Transverse colon (tissue), 4 donors: Measurements from ENCODE around the gene LTK. TPM values are rescaled to one million over a fixed set of nuclear protein-coding genes. Genes with fewer than 3 reads are reported as not detected.

Experiments
- DNase-seq: peaks from one replicate; pipeline ENCODE4 v3.0.0-alpha.2; 2019
- H3K27ac ChIP-seq, 4 donors: fragments of 200-600 bp; sonication (generic); 2 replicates each; pipeline ENCODE4 v1.5.1; 2016 to 2018; ENCODE audit warnings: inconsistent platforms in 4 of 4
- H3K27me3 ChIP-seq: fragments of 200-600 bp; sonication (generic); 2 replicates; pipeline ENCODE4 v1.5.1; 2017; ENCODE audit warnings: inconsistent platforms
- H3K36me3 ChIP-seq, 4 donors: fragments of 200-600 bp; sonication (generic); 2 replicates each; pipeline ENCODE4 v1.5.1; 2017 to 2019; ENCODE audit warnings: inconsistent platforms in 4 of 4
- H3K4me1 ChIP-seq, 4 donors: fragments of 200-600 bp; sonication (generic); 2 replicates each; pipeline ENCODE4 v1.5.1; 2017 to 2020; ENCODE audit warnings: inconsistent platforms in 4 of 4
- H3K4me3 ChIP-seq, 4 donors: fragments of 200-600 bp; sonication (generic); 1 replicate in 1 of 4; 2 replicates in 3 of 4; pipeline versions ENCODE4 v1.5.1 to v1.6.1; 2017 to 2019; ENCODE audit warnings: inconsistent platforms in 4 of 4
- H3K9me3 ChIP-seq, 2 donors: fragments of 200-600 bp; sonication (generic); 2 replicates each; pipeline ENCODE4 v1.5.1; 2017 to 2019; ENCODE audit warnings: inconsistent platforms in 2 of 2
- CTCF ChIP-seq, 5 experiments: fragments of 200-600 bp in 3 of 5; fragments of 450-650 bp in 2 of 5; sonication (generic) in 3 of 5; IDR thresholded peaks; 1 replicate in 2 of 5; 2 replicates in 3 of 5; pipeline ENCODE4 v1.5.1; 2016 to 2017; ENCODE audit warnings: antibody characterized with exemption in 5 of 5, inconsistent platforms in 3 of 5, mild to moderate bottlenecking in 2 of 5, moderate library complexity in 1 of 5
- EP300 ChIP-seq: sonication (generic); formaldehyde crosslinking; IDR thresholded peaks from one replicate; pipeline ENCODE4 v1.6.1; 2017; ENCODE audit warnings: antibody characterized with exemption, low read depth
- POLR2A ChIP-seq: fragments of 450-650 bp; IDR thresholded peaks from one replicate; pipeline ENCODE4 v1.6.1; 2016; ENCODE audit warnings: antibody characterized with exemption, mild to moderate bottlenecking, moderate library complexity
- POLR2AphosphoS5 ChIP-seq, 3 donors: sonication (generic); formaldehyde crosslinking; IDR thresholded peaks; one replicate each; pipeline ENCODE4 v1.6.1; 2016; ENCODE audit warnings: antibody characterized with exemption in 3 of 3
- WGBS, 2 donors: methylation state at CpG; one replicate each; pipeline ENCODE4 v1.1.5; 2018; ENCODE audit warnings: low coverage in 1 of 2; 5-methylcytosine and 5-hydroxymethylcytosine counted together
- in situ Hi-C, 4 donors: fragments of 200-750 bp; cut with MboI; loops; one replicate each; pipeline versions ENCODE4 v1.15.0 to v1.15.1; 2017; ENCODE audit warnings: low sequenced_read_pairs in 3 of 4, low pct_ligation_motif_present in 1 of 4, low pct_unique_long_range_greater_than_20kb in 1 of 4
- intact Hi-C: fragments of 100-400 bp; cut with DNase I; formaldehyde crosslinking; loops from one replicate; pipeline ENCODE4 v1.15.1; 2023; ENCODE audit warnings: low total_unique reads
- total RNA-seq, 4 donors: library from RNA; depleted of rRNA; stranded (reverse); fragments of >200 nt; gene quantifications; one replicate each; pipeline ENCODE4 v1.1.0, GENCODE V29; 2016

Gene LTK
- total RNA-seq, 4 donors from 2014 or later = 0.40 to 15.0 (median 11.6) TPM

GRCh38 chr15:41480396-41481140 lies 33.1 kb downstream of the LTK start:
- Histone ChIP-seq H3K36me3 (peaks cover 0 to 50% (median 24%) of the 10 kb centered on the region in 4 donors), H3K4me1 (peaks cover 0 to 33% (median 19%) of the 10 kb centered on the region in 4 donors), H3K4me3 (no peak overlapping the region), H3K9me3 (no peaks in the 10 kb centered on the region), H3K27me3 (no peaks in the 10 kb centered on the region), H3K27ac (no peak overlapping the region)
- in situ Hi-C loops (no loop called here), intact Hi-C loops (no loop called here)
- DNase-seq = no peak
- WGBS, 2 donors = 96 to 99% methylated on average over 7 to 12 of the region's 12 CpGs
- TF ChIP-seq EP300 = no peak
- no peak for TF ChIP-seq CTCF (IDR thresholded peaks at IDR 0.05)
- TF ChIP-seq POLR2A = no peak
- TF ChIP-seq POLR2AphosphoS5 (IDR thresholded peaks at IDR 0.05) = no peak

- H3K9me3 ChIP-seq = no peaks in the 10 kb centered on the region
- 91 to 96% methylated on average over 5 of the region's 5 CpGs for WGBS, 2 donors
- intact Hi-C loops = no loop called here
- H3K27me3 ChIP-seq = no peaks in the 10 kb centered on the region
- no peak for DNase-seq
- in situ Hi-C loops = no loop called here
- TF ChIP-seq EP300 (no peak), POLR2A (no peak), CTCF (IDR thresholded peaks at IDR 0.05) (no peak), POLR2AphosphoS5 (IDR thresholded peaks at IDR 0.05) (no peak)
- peaks cover 0 to 64% (median 24%) of the 10 kb centered on the region in 4 donors for H3K36me3 ChIP-seq
- peaks cover 0 to 27% (median 13%) of the 10 kb centered on the region in 4 donors for H3K4me1 ChIP-seq
- H3K27ac ChIP-seq = no peak overlapping the region
- H3K4me3 ChIP-seq = no peak overlapping the region
These were observed 37.1 kb downstream of the LTK start for GRCh38 chr15:41476416-41477048.

- intact Hi-C loops (no loop called here), in situ Hi-C loops (no loop called here)
- peak; percentile 60 for DNase-seq
- Histone ChIP-seq H3K36me3 (peaks cover 0 to 68% (median 26%) of the 10 kb centered on the region in 4 donors), H3K27ac (peak overlapping the region; percentile 60 to 74 (median 70)), H3K9me3 (no peaks in the 10 kb centered on the region), H3K4me1 (peaks cover 0 to 16% (median 9%) of the 10 kb centered on the region in 4 donors), H3K4me3 (no peak overlapping the region), H3K27me3 (no peaks in the 10 kb centered on the region)
- 68 to 73% methylated on average over 2 of the region's 2 CpGs for WGBS, 2 donors
- TF ChIP-seq POLR2A = no peak
- TF ChIP-seq POLR2AphosphoS5 (IDR thresholded peaks at IDR 0.05) = peak in 2 of 3 donors; percentile 18 to 36
- TF ChIP-seq CTCF (IDR thresholded peaks at IDR 0.05) = peak in 1 of 5 experiments; percentile 23
- no peak for TF ChIP-seq EP300
These were observed 38.7 kb downstream of the LTK start for GRCh38 chr15:41474941-41475340.

GRCh38 chr15:41474436-41474835 lies 39.2 kb downstream of the LTK start:
- peak; percentile 36 for DNase-seq

More at GRCh38 chr15:41474436-41474835, 39.2 kb downstream of the LTK start:
- in situ Hi-C loops (no loop called here), intact Hi-C loops (no loop called here)
- no peaks in the 10 kb centered on the region for H3K27me3 ChIP-seq
- no peak overlapping the region for H3K4me3 ChIP-seq
- no peaks in the 10 kb centered on the region for H3K9me3 ChIP-seq
- WGBS, 2 donors = 69% methylated on average over 8 of the region's 8 CpGs; no CpG with 5 or more reads in 1 of the 2 donors
- no peak for TF ChIP-seq POLR2AphosphoS5 (IDR thresholded peaks at IDR 0.05)
- no peak for TF ChIP-seq CTCF (IDR thresholded peaks at IDR 0.05)
- TF ChIP-seq POLR2A = no peak
- TF ChIP-seq EP300 = no peak
- H3K27ac ChIP-seq = peak overlapping the region; percentile 60 to 74 (median 70)
- H3K36me3 ChIP-seq = peaks cover 0 to 69% (median 26%) of the 10 kb centered on the region in 4 donors
- H3K4me1 ChIP-seq = peaks cover 0 to 16% (median 9%) of the 10 kb centered on the region in 4 donors
